A549 treated with dexamethasone at 1 μM for 4 hours (cell line): ENCODE data around the gene RSRP1. TPM values are rescaled to one million over a fixed set of nuclear protein-coding genes. Genes with fewer than 3 reads are reported as not detected.

Source experiments
- total RNA-seq: library from RNA; stranded (reverse); fragments of 200-300 nt; extraction: Qiagen RNA extraction; gene quantifications from 5 replicates; pipeline ENCODE4 v1.2.3, GENCODE V29; 2022

RSRP1 gene
- 14.0 to 24.3 TPM (median 21.1 TPM) in 5 replicates for total RNA-seq

GRCh38 chr1:25247024-25247828, at the start of gene RSRP1:
RSRP1 (minus strand) TSS chr1:25247454; CDS start chr1:25246963, 491 bp downstream.

GRCh38 chr1:25272238-25272637, 25.0 kb upstream of the RSRP1 start, which contains the start of gene RHD:
RHD (plus strand) TSS chr1:25272509; CDS start chr1:25272548, 39 bp downstream.

GRCh38 chr1:25232027-25232865, 15.0 kb downstream of the RSRP1 start, which contains the start of gene SYF2:
SYF2 (minus strand) TSS chr1:25232502; CDS start chr1:25232467, 35 bp downstream.

Other genes starting within 250 kb of the RSRP1 start
- 36.0 to 47.9 TPM (median 36.2 TPM) in 5 replicates for gene SYF2, start 15.0 kb downstream of the RSRP1 start, total RNA-seq
- not detected in 5 replicates for gene RHD, start 25.1 kb upstream of the RSRP1 start, total RNA-seq
- gene TMEM50A, start 90.9 kb upstream of the RSRP1 start, total RNA-seq: 73.1 to 86.7 TPM (median 76.4 TPM) in 5 replicates
- 0.09 TPM in 1 of 5 replicates, not detected in the others for gene RHCE, start 173.4 kb upstream of the RSRP1 start, total RNA-seq
- 9.3 to 10.8 TPM (median 10.4 TPM) in 5 replicates for gene MACO1, start 183.4 kb upstream of the RSRP1 start, total RNA-seq